CD8-positive, alpha-beta memory T cell (primary cell): ENCODE results near the gene ERC2. TPM values are rescaled to one million over a fixed set of nuclear protein-coding genes. Genes with fewer than 3 reads are reported as not detected.

ENCODE experiments used
- CTCF ChIA-PET: fragments of 350-600 bp; sonication (Branson Sonifier 250); formaldehyde crosslinking; loops from one replicate; lab custom pipeline; 2021; ENCODE audit warnings: antibody characterized with exemption; lab: Charles Lee
- POLR2A ChIA-PET: fragments of 350-600 bp; sonication (Branson Sonifier 250); formaldehyde crosslinking; loops from one replicate; lab custom pipeline; 2021; ENCODE audit warnings: antibody characterized with exemption; lab: Charles Lee
- DNase-seq, 5 donors: peaks; one replicate each; pipeline versions ENCODE4 v3.0.0 to v3.0.0-alpha.2; 2020 to 2022; ENCODE audit warnings: mixed read lengths in 1 of 5
- H3K27ac ChIP-seq: one replicate; pipeline ENCODE4 v1.7.0; 2013; ENCODE audit warnings: low read depth, mild to moderate bottlenecking, low read length, moderate library complexity
- H3K27me3 ChIP-seq: 2 replicates; pipeline ENCODE4 v1.7.0; 2013; ENCODE audit warnings: low read length, mild to moderate bottlenecking; ENCODE audit not compliant: insufficient read depth, poor library complexity, severe bottlenecking
- H3K36me3 ChIP-seq: 2 replicates; pipeline ENCODE4 v1.7.0; 2013; ENCODE audit warnings: mild to moderate bottlenecking, low read length, moderate library complexity; ENCODE audit not compliant: insufficient read depth
- H3K4me1 ChIP-seq: 2 replicates; pipeline ENCODE4 v1.7.0; 2013; ENCODE audit warnings: mild to moderate bottlenecking, low read length, moderate library complexity; ENCODE audit not compliant: insufficient read depth
- H3K4me3 ChIP-seq: 2 replicates; pipeline ENCODE4 v1.7.0; 2013; ENCODE audit warnings: mild to moderate bottlenecking, low read length
- H3K9me3 ChIP-seq: 2 replicates; pipeline ENCODE4 v1.7.0; 2013; ENCODE audit warnings: mild to moderate bottlenecking, low read length
- H3K27ac Mint-ChIP-seq, 8 donors: one replicate each; pipeline ENCODE4 v1.8.0; 2020 to 2021; ENCODE audit warnings: mixed read lengths in 8 of 8, mild to moderate bottlenecking in 6 of 8, inconsistent platforms in 3 of 8, moderate library complexity in 3 of 8
- H3K27me3 Mint-ChIP-seq, 2 donors: one replicate each; pipeline ENCODE4 v1.8.0; 2020 to 2021; ENCODE audit warnings: mixed read lengths in 2 of 2, mild to moderate bottlenecking in 1 of 2, moderate library complexity in 1 of 2
- H3K36me3 Mint-ChIP-seq, 3 donors: one replicate each; pipeline ENCODE4 v1.8.0; 2020 to 2021; ENCODE audit warnings: mixed read lengths in 3 of 3, inconsistent platforms in 1 of 3, mild to moderate bottlenecking in 1 of 3
- H3K4me1 Mint-ChIP-seq, 3 donors: one replicate each; pipeline ENCODE4 v1.8.0; 2020 to 2021; ENCODE audit warnings: mixed read lengths in 3 of 3, inconsistent platforms in 1 of 3, mild to moderate bottlenecking in 1 of 3
- H3K4me3 Mint-ChIP-seq, 7 donors: one replicate each; pipeline ENCODE4 v1.8.0; 2020 to 2021; ENCODE audit warnings: mixed read lengths in 7 of 7, mild to moderate bottlenecking in 6 of 7, moderate library complexity in 4 of 7, inconsistent platforms in 2 of 7
- H3K9me3 Mint-ChIP-seq, 5 donors: one replicate each; pipeline ENCODE4 v1.8.0; 2020 to 2022; ENCODE audit warnings: mixed read lengths in 5 of 5, mild to moderate bottlenecking in 3 of 5, moderate library complexity in 2 of 5, inconsistent platforms in 1 of 5
- polyA plus RNA-seq: library from polyadenylated mRNA; unstranded; fragments of 300-500 nt; fragmentation: Illumina TruSeq; gene quantifications from one replicate; pipeline ENCODE4 v1.2.3, GENCODE V29; 2021
- total RNA-seq, 2 experiments: library from RNA; stranded (reverse); gene quantifications; one replicate each; pipeline ENCODE4 v1.2.3, GENCODE V29; 2021

The ERC2 gene
- total and polyA plus RNA-seq, 3 experiments from 2014 or later, result not detected

GRCh38 chr3:56254835-56255234 lies 213.4 kb downstream of the ERC2 start:
- peaks cover 0 to 2% (median 0%) of the 10 kb centered on the region in 5 donors for H3K9me3 Mint-ChIP-seq
- Histone ChIP-seq H3K27me3 (no peaks in the 10 kb centered on the region), H3K36me3 (no peaks in the 10 kb centered on the region), H3K4me1 (no peaks in the 10 kb centered on the region), H3K27ac (no peak overlapping the region), H3K9me3 (no peaks in the 10 kb centered on the region), H3K4me3 (no peak overlapping the region)
- no peak overlapping the region for H3K27ac Mint-ChIP-seq
- no peak overlapping the region for H3K4me3 Mint-ChIP-seq
- no peaks in the 10 kb centered on the region for H3K4me1 Mint-ChIP-seq
- peaks cover 2 to 4% of the 10 kb centered on the region in 2 donors for H3K27me3 Mint-ChIP-seq
- no peaks in the 10 kb centered on the region for H3K36me3 Mint-ChIP-seq
- CTCF ChIA-PET, result no interaction called here
- no peak for DNase-seq
- POLR2A ChIA-PET, result no interaction called here

- ChIA-PET CTCF (no interaction called here), POLR2A (no interaction called here)
- H3K4me3 Mint-ChIP-seq, result no peak overlapping the region
- no peaks in the 10 kb centered on the region for H3K4me1 ChIP-seq
- H3K4me1 Mint-ChIP-seq, result no peaks in the 10 kb centered on the region
- peaks cover 2 to 4% of the 10 kb centered on the region in 2 donors for H3K27me3 Mint-ChIP-seq
- no peaks in the 10 kb centered on the region for H3K36me3 Mint-ChIP-seq
- no peaks in the 10 kb centered on the region for H3K27me3 ChIP-seq
- H3K9me3 Mint-ChIP-seq, result peaks cover 0 to under 1% (median 0%) of the 10 kb centered on the region in 5 donors
- DNase-seq, result no peak
- no peak overlapping the region for H3K27ac ChIP-seq
- no peak overlapping the region for H3K27ac Mint-ChIP-seq
- H3K4me3 ChIP-seq, result no peak overlapping the region
- no peaks in the 10 kb centered on the region for H3K9me3 ChIP-seq
- H3K36me3 ChIP-seq, result no peaks in the 10 kb centered on the region
These were observed 214.2 kb downstream of the ERC2 start for GRCh38 chr3:56253941-56254665.

GRCh38 chr3:56251343-56251945 lies 216.8 kb downstream of the ERC2 start:
- Mint-ChIP-seq H3K4me1 (no peaks in the 10 kb centered on the region), H3K9me3 (no peaks in the 10 kb centered on the region)
- POLR2A ChIA-PET, result no interaction called here

GRCh38 chr3:56248021-56248420 lies 220.2 kb downstream of the ERC2 start:
- H3K4me3 Mint-ChIP-seq, result no peak overlapping the region
- CTCF ChIA-PET, result no interaction called here
- Histone ChIP-seq H3K36me3 (no peaks in the 10 kb centered on the region), H3K27me3 (no peaks in the 10 kb centered on the region), H3K27ac (no peak overlapping the region), H3K4me3 (no peak overlapping the region), H3K9me3 (no peaks in the 10 kb centered on the region), H3K4me1 (no peaks in the 10 kb centered on the region)
- H3K27ac Mint-ChIP-seq, result no peak overlapping the region
- peaks cover 0 to 1% of the 10 kb centered on the region in 2 donors for H3K27me3 Mint-ChIP-seq
- no peaks in the 10 kb centered on the region for H3K9me3 Mint-ChIP-seq
- H3K36me3 Mint-ChIP-seq, result no peaks in the 10 kb centered on the region
- DNase-seq, result no peak
- POLR2A ChIA-PET, result no interaction called here
- H3K4me1 Mint-ChIP-seq, result no peaks in the 10 kb centered on the region

More at GRCh38 chr3:56251343-56251945, 216.8 kb downstream of the ERC2 start:
- H3K4me3 ChIP-seq, result no peak overlapping the region
- CTCF ChIA-PET, result interaction anchor here (0.8 to 1.3 kb wide), 2 partner anchors 8 to 11 kb away, joined by 3 read pairs; no protein-coding TSS in a partner anchor
- no peak overlapping the region for H3K27ac Mint-ChIP-seq
- no peak for DNase-seq
- no peaks in the 10 kb centered on the region for H3K27me3 ChIP-seq
- no peaks in the 10 kb centered on the region for H3K4me1 ChIP-seq
- peaks cover 3 to 4% of the 10 kb centered on the region in 2 donors for H3K27me3 Mint-ChIP-seq
- H3K36me3 Mint-ChIP-seq, result no peaks in the 10 kb centered on the region
- no peak overlapping the region for H3K4me3 Mint-ChIP-seq
- H3K36me3 ChIP-seq, result no peaks in the 10 kb centered on the region
- H3K9me3 ChIP-seq, result no peaks in the 10 kb centered on the region
- H3K27ac ChIP-seq, result no peak overlapping the region

GRCh38 chr3:56238299-56238698 lies 230.0 kb downstream of the ERC2 start:
- no peak overlapping the region for H3K4me3 Mint-ChIP-seq
- Histone ChIP-seq H3K4me1 (no peaks in the 10 kb centered on the region), H3K27ac (no peak overlapping the region), H3K36me3 (no peaks in the 10 kb centered on the region), H3K9me3 (no peaks in the 10 kb centered on the region), H3K27me3 (no peaks in the 10 kb centered on the region), H3K4me3 (no peak overlapping the region)
- ChIA-PET CTCF (no interaction called here), POLR2A (no interaction called here)
- H3K36me3 Mint-ChIP-seq, result no peaks in the 10 kb centered on the region
- H3K4me1 Mint-ChIP-seq, result no peaks in the 10 kb centered on the region
- no peak overlapping the region for H3K27ac Mint-ChIP-seq
- H3K27me3 Mint-ChIP-seq, result peaks cover 0 to 5% of the 10 kb centered on the region in 2 donors
- H3K9me3 Mint-ChIP-seq, result peaks cover 0 to 2% (median 0%) of the 10 kb centered on the region in 5 donors
- DNase-seq, result no peak

GRCh38 chr3:56233742-56234141 lies 234.5 kb downstream of the ERC2 start:
- Mint-ChIP-seq H3K36me3 (no peaks in the 10 kb centered on the region), H3K9me3 (peaks cover 0 to 2% (median 0%) of the 10 kb centered on the region in 5 donors), H3K4me1 (no peaks in the 10 kb centered on the region), H3K27ac (no peak overlapping the region), H3K27me3 (peaks cover 2 to 11% of the 10 kb centered on the region in 2 donors), H3K4me3 (no peak overlapping the region)
- H3K9me3 ChIP-seq, result no peaks in the 10 kb centered on the region
- ChIA-PET CTCF (no interaction called here), POLR2A (no interaction called here)
- no peak overlapping the region for H3K27ac ChIP-seq
- H3K4me1 ChIP-seq, result no peaks in the 10 kb centered on the region
- no peaks in the 10 kb centered on the region for H3K36me3 ChIP-seq
- H3K4me3 ChIP-seq, result no peak overlapping the region
- no peak for DNase-seq
- H3K27me3 ChIP-seq, result no peaks in the 10 kb centered on the region

- Histone ChIP-seq H3K4me3 (no peak overlapping the region), H3K36me3 (no peaks in the 10 kb centered on the region), H3K9me3 (no peaks in the 10 kb centered on the region), H3K27ac (no peak overlapping the region), H3K4me1 (no peaks in the 10 kb centered on the region), H3K27me3 (no peaks in the 10 kb centered on the region)
- ChIA-PET CTCF (no interaction called here), POLR2A (no interaction called here)
- no peak for DNase-seq
- Mint-ChIP-seq H3K27ac (no peak overlapping the region), H3K27me3 (peaks cover 2 to 11% of the 10 kb centered on the region in 2 donors), H3K4me1 (no peaks in the 10 kb centered on the region), H3K9me3 (no peaks in the 10 kb centered on the region), H3K36me3 (no peaks in the 10 kb centered on the region), H3K4me3 (no peak overlapping the region)
These were observed 239.0 kb downstream of the ERC2 start for GRCh38 chr3:56229311-56229710.

GRCh38 chr3:56222866-56223265 lies 245.4 kb downstream of the ERC2 start:
- Histone ChIP-seq H3K36me3 (no peaks in the 10 kb centered on the region), H3K4me3 (no peak overlapping the region), H3K27me3 (no peaks in the 10 kb centered on the region), H3K27ac (no peak overlapping the region), H3K4me1 (no peaks in the 10 kb centered on the region), H3K9me3 (no peaks in the 10 kb centered on the region)
- ChIA-PET POLR2A (no interaction called here), CTCF (no interaction called here)
- Mint-ChIP-seq H3K36me3 (no peaks in the 10 kb centered on the region), H3K27ac (no peak overlapping the region), H3K27me3 (no peaks in the 10 kb centered on the region), H3K4me1 (no peaks in the 10 kb centered on the region), H3K9me3 (no peaks in the 10 kb centered on the region), H3K4me3 (no peak overlapping the region)
- DNase-seq, result no peak
